ENCODE results near the gene PDZD8.

PDZD8 gene

DNA sequence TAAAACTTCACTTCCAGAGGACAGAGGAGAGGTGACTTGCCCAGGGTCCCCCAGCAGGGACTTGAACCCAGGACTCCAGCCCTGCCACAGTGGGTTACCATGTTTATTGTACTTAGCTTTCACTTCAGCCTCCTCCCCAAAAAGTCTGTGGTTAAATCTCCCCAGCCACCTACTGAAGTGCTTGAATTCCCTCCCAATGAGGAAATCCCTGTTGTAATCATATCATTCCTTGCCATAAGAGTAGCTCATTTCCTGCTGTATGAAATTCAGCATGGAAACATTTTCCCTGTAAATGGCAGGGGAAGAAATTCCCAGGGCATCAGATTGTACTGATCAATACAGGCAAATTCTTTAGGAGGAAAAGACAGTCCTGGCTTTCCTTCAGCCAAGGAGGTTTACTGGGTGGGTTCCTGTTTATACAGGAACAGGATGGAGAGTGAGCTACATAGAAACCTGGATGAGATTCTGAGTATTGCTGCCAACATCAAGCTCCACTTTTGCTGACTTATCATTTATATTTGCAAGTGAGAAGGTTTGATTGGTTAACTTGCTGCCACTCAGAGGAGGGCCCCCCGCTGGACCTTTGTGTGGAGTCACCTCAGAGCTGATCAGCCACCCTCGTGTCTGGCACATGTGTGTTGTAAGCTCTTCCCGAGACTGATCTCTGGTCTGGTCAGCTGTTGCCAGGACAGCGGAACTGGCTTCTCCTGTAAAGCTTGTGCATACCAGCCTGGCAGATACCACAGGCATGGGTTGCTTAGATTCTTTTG is 16.4 kb upstream of the PDZD8 start:
- no peak for DNase-seq

DNA sequence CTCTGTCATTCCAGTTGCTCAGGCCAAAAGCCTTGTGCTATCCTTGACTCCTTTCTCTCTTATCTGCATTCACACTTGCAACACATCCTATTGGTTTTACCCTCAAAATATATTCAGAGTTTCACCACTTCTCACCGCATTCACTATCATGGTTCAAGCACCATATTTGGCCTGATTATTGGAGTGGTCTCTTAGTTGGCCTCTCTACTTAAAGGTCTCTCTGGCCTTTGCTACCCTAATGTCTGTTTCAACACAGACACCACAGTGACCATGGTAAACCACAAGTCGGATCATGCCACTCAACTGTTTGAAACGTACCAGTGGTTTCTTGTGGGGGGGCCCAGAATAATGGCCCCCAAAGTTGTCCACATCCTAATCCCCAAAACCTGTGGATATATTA is 15.2 kb upstream of the PDZD8 start:
- no peak for DNase-seq

DNA sequence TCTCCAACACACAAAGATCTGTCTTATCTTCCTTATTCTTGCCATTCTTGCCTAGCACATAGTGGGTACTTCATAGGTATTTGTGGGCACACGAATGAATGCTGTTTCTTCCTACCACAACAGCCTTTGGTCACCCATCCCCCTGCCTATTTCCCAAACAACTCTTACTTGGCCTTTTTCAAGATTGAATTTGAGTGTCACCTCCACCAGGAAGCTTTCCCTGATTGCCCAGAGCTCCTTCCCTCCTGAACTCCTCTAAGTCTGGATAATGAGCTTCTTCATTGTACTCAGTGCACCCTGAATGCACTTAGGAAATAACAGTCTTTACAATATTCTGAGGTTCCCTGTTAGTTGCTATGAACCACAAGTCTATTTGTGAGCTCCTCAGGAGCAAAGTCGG is 11.6 kb upstream of the PDZD8 start:
- DNase-seq = no peak

DNA sequence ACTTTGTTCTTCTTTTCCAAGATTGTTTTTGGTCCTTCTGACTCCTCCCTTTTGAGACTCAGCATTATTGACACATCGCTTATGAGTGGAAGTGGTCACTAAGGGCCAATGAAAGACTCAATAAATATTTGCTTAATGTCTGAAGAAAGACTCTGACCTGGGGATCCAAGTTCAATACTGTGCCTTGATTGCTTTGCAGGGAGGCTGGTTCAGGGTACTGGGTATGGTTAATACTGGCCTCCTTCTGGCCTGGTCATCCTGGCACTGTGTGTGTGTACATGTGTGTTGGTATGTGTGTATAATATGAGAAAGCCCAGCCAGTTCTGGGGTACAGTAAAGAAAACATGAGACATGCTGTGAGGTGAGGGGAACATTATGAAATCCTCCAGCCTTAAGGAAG is 7.6 kb upstream of the PDZD8 start:
- no peak for DNase-seq

DNA sequence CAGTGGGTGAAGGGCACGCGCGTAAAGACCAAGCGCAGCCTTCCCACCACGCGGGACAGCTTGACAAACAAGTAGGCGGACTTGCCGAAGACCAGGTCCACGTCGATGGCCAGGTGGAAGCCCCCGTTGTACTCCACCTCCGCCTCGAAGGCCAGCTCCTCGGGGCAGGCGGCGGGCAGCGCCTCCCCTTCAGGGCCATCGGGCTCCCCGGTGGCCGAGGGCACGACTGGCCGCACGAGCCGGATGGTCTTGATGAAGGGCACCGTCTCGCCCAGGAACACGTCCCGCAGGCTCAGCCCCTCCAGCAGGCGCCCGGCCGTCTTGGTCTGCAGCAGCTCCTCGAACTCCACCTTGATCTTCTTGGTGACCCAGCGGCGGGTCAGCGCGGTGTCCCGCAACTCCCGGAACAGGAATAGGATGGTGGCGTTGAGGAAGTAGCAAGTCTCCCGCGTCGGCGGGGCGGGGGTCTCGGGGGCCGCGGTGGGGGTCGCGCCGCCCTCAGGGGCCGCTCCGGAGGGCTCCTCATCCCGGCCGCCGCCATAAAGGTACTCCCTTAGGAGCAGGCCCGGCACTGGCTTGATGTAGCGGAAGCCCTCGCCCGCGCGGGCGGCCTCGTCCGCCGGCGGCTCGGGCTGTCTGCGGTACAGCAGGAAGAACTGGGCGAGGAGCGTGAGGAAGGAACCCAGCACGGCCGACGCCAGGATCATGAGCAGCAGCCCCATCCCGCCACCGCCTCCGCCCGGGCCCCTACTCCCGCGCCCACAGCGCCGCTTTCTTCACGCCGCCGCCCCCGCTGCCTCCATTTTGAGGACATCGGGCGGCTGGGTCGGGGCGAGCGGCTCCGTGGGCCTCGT is 507 bp downstream of the PDZD8 start:
- peak in 1 of 2 experiments; percentile 42 for DNase-seq

DNA sequence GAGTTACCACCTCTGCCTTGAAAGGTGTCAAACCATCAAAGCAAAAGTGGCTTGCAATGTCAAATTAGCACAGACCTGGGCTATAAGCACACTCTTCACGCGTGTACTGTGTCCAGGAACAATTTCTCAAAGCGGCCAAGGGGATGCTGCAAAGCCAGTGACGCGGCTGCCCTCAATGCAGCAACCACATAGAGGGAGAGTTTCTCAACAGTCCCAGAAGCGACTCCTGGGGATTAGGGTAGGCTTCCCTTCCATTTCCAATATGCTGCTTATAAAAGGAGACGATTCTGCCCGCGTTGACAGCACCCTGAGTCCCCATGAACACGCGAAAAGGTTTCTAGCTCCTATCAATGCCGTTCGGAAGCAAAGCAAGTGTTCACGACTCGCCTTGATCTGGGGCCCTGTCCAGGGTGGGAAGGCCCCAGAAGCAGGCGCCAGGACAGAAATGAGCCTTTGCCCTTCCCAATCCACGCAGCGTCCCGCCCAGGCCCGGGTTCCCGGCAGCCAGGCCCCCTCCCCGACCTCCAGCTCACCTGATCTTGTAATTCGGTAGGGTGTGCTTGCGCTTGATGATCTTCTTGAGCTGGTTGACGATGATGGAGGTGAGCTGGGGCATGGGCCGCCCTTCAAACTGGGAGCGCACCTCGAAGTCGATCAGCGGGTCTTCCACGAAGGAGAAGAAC is 1.3 kb downstream of the PDZD8 start:
- peak in 1 of 2 experiments; percentile 1 for DNase-seq

DNA sequence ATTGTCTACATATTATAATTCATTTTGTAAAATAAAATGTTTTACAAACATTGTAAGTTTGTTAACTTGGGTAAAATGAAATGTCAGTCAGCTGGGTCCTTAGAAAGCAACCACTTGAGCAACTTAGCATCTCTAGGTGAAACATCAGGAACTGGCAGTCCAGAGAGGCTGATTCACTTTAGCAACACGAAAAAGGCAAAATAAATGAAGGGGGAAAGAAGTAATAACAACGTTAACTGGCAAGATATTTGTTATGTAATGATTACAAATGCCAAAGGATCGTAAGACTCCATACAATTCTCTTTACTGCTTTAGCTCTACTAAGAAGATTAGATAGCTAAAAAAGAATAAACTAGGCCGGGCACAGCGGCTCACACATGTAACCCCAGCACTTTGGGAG is 5.0 kb downstream of the PDZD8 start:
- DNase-seq = no peak

DNA sequence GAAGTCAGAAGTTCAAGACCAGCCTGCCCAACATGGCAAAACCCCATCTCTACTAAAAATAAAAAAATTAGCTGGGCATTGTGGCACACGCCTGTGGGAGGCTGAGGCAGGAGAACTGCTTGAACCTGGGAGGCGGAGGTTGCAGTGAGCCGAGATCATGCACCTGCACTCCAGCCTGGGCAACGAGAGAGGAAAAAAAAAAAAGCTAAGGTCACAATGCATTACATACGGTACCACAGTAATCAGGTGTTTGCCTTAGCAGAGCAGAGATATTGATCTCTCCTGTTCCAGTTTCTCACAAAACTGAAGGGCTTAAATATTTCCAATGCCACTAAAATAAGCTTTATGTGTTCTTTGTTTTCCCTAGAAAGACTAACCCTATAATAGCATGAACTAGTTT is 7.5 kb downstream of the PDZD8 start:
- no peak for DNase-seq

DNA sequence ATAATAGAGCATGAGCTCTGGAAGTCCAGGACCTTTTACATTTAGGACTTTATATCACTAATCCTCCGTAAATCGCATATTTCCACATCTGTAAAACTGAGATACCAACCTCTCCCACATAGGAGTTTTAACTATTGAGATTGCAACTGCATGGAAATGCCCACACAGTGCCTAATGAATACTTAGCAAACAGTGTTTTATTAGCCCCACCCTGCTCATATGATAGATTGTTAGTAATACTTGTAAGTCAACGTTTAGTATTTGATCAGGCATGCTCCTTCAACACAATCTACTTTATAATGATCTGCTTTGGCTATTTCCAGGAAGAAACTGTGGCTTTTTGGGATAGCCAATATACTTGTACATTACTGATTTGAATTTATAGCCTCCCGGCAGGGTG is 8.5 kb downstream of the PDZD8 start:
- DNase-seq = no peak

DNA sequence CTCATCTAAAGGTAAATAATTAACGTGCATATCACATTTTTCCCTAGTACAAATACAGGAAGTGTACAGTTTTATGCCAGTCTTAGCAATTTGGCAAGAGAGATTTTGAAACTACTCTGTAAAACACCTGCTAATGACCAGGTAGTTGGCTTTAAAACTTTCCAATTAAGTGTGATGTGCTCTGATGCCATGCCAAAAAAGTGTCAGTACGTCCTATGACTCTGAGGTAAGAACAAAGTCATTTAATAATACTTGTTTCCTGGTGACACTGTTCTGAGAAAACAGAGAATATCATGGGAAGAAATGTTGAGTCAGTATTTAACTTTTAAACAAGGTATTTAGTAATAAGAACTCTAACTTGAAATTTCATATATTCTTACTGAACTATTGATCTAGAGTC is 9.6 kb downstream of the PDZD8 start:
- DNase-seq = peak in 1 of 2 experiments; percentile 57

DNA sequence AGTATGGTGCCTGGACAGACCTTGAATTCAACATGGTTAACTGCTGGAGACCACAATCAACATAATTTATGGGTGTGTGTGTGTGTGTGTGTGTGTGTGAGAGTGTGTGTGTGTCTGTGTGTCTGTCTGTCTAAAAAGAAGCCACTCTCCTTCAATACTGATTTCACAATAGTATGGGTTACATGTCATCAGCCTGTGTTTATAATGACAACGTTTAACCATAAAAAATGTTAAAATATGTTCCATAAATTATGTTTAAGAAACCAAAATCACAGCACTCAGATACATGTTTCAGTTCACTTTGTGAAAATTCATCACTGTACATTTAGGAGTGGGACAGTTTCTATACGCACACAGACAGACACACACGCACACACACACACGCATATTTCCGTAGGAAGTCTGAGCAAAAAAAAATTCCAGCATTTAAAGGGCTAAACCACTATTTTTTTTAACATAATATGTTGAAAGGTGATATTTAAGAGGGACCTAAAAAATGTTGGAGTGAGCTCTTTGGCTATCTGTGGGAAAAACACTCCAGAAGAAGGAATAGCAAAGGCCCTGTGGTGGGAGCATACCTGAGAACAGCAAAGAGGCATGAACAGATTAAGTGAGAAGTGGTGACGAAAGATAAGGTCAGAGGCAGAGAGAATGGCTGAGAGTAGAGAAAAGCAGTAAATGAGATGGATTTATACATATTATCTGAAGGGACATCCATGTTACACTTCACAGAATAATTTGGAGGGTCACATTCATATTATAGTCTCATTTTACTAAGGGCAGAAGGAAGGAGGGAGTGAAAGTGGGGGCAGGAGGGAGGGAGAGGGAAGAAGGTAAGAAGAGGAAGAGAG is 10.9 kb downstream of the PDZD8 start:
- DNase-seq = no peak

DNA sequence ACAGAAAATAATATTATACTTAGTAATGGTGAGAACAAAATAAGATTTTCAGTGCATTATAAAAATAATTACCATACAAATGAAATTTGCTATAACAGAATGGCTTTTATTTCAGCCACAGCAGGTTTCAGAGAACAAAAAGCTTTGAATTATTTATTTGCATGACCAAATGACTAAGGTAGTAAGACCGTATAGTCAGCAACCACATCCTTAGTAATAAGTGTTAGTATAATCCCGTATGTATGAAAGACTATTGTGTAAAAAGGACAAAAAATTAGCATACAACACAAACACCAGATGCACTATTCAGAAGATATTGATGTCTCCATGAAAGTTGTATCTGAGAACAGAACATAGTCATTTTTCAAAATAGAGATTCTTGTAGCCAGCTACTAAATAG is 12.2 kb downstream of the PDZD8 start:
- DNase-seq = no peak

DNA sequence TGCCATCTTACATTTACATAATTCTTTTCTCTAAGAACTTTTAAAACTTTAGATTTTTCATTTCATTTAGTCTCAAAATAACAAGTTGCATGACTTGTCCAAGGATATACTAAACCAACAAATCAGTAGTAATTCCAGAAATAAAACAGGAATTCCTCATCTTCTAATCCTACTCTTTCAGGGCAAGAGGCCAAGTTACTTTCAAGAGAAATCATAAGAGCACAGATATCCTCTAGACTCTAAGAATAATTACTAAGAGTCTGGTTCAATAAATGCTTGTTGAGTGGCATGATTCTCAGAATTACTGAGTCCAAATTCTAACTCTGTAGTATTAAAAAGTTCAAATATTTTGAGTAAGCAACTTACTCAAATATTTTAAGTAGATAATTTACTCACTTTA is 12.9 kb downstream of the PDZD8 start:
- DNase-seq = no peak

DNA sequence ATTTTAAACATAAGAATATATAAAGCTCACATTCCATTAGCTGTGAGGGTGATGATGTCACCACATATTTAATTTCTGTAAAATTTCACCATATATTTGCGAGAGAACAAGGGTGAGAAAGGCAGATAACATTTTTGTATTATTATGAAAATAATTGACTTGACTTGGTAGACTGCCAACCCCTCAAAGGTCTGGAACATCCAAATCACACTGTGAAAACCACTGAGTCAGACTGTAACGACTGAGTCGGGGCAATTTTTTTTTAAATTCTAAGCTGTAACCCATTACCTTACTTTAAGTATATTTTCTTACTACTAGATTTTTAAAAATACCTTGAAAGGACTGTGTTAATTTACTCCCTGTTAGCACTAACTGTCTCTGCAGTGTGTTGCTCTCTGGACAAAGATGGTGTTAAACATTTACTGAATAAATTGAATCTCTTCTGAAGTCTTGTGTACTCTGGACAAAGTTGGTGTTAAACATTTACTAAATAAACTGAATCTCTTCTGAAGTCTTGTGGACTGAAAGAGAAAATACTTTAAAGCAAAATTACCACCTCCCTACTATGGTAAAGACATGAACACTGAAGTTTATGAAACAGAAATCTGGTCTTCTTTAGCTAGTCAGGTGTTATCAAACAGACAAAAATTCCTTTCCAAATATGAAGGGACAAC is 14.1 kb downstream of the PDZD8 start:
- no peak for DNase-seq

DNA sequence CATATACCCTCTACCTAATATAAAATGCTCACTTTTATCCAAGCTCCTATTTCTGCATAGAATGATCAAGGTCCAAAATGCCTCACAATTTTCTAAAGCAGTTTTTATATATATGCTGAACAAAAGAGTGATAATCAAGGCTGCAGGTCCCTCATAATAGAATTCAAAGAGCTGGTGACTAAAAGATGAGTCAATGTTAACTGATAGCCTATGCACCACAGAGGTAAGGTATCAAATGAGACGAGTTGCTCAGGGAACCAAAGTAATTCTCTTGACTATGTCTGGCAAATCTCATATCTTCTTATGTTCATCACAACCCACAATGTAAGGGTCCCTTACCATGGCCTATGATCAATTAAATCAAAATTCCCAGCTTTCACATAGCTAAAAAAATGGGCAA is 15.2 kb downstream of the PDZD8 start:
- DNase-seq = no peak

DNA sequence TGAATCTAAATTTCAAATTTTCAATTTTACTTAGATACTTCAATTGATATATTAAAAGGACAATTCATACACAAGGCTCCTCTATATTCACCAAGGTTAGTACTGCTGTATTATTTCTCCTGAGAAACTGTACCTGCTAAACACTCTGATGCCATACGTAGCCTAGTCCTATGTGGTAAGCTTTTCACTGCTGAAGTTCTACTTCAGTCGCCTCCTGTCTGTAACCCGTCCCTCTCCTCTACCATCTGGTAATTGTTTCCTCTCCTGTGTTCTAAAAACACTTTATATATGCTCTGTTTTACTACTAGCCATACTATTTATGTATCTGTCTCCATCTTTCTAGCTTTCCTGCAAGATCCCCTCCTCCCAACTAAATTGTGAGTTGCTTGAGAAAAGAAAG is 20.2 kb downstream of the PDZD8 start:
- no peak for DNase-seq

DNA sequence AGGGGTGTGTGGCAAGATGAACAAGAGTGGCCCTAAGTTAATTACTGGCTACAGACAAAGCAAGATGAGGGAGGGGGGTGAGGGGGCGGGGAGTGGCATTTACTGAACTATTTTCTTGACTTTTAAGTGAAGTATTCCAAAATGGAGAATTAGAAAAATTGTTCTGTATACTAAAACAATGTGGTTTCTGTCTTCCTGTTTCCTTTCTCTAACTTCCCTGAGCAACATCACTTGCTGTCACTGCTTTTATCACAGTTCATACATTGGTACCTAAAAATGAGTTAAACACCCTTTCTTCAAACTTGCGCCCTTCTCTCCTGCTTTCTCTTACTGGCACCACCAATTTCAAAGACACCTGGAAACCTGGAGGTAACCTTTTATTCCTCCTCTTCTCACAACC is 21.6 kb downstream of the PDZD8 start:
- no peak for DNase-seq

DNA sequence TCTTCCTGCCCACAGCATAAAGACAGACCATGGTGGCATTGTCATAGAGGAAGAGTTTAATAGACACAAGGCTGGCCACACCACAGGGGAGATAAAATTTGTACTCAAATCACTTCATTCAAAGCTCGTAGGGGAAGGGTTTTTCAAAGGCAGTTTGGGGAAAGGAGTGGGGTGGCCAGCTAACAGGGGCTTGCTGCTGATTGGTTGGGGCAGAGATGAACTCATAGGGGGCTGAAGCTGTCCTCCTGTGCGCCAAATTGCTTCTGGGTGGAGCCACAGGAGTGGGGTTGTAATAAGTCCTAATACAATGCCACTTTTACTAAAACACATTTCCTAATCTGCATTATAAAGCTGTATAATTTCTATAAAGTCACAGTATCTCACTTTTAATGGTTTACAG is 22.5 kb downstream of the PDZD8 start:
- no peak for DNase-seq

DNA sequence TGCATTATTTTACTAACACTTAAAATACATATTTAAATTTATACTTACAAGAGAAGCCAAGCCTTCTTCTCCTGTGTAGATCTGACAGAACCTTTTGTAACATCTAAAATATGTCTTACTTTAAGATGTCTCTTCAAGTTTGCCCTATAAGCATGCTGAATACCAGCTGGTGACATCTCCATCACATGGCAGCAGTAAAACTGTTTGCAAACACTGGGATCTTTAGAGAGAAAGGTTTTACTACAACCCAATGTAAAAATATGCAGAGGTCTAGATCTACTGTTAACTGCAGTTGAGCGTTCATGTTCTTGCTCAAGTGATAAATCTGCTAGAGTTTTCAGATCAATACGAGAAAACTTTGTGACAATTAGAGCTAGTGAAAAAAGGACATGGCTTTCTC is 23.2 kb downstream of the PDZD8 start:
- no peak for DNase-seq

DNA sequence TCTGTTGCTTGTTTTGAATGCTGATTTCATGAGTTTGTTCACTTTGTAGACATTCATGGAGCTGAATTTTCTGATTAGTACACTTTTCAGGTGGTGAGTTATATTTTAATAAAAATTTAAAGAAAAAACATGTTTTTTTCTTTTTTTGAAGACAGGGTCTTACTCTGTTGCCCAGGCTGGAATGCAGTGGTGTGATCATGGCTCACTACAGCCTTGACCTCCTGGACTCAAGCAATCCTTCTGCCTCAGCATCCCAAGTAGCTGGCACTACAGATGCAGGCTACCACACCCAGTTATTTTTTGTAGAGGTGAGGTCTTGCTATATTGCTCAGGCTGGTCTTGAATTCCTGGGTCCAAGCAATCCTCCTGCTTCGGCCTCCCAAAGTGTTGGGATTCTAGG is 23.7 kb downstream of the PDZD8 start:
- DNase-seq = no peak

DNA sequence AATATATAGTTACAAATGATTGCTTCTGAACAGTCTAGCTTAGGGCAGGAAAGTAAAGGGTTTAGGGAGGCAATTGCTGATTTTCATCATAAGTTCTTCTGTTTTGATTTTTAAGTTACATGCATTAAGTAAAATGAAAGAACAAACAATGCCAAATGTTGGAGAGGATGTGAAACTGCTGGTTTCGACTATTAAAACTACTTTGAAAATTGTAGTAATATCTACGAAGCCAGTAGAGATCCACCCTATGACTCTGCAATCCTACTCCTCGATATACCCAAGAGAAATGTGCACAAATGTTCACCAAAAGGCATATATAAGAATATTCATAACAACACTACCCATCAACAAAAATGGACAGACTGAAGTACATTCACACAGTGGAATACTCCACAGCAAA is 24.3 kb downstream of the PDZD8 start:
- DNase-seq = no peak

DNA sequence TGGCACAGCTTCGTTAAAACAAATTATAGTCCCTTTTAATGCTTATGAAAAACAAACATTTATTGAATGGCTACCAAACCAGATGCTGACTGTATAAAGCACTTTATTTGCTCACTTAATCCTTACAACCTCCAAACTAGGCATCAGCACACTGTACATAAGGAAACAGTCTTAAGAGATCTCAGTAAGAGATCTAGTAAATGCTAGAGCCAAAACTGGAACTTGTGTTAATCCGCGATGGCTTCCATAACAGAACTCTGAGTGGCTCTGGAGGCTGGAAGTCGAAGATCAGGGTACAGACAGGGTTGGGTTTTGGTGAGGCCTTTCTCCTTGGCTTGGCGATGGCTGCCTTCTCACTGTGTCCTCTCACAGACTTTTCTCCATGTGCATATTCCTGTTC is 27.0 kb downstream of the PDZD8 start:
- DNase-seq = no peak
